Thoracic aorta (tissue), 2 donors: ENCODE measurements around the gene PRKCG. TPM values are rescaled to one million over a fixed set of nuclear protein-coding genes. Genes with fewer than 3 reads are reported as not detected.

Experiments used
- ATAC-seq: fragments of 150-250 bp; one replicate; pipeline ENCODE4 v1.8.0; 2017; ENCODE audit warnings: low read depth; ENCODE audit not compliant: insufficient number of reproducible peaks, low FRiP score
- DNase-seq: peaks from one replicate; pipeline ENCODE4 v3.0.0-alpha.2; 2020; ENCODE audit warnings: low spot score
- H3K27ac ChIP-seq, 2 donors: fragments of 200-600 bp; sonication (generic); 1 replicate in 1 of 2; 2 replicates in 1 of 2; pipeline ENCODE4 v1.5.1; 2016; ENCODE audit warnings: mild to moderate bottlenecking in 2 of 2, moderate library complexity in 2 of 2
- H3K27me3 ChIP-seq: fragments of 200-600 bp; sonication (generic); replicated peaks from 2 replicates; pipeline ENCODE4 v1.6.0; 2016; ENCODE audit warnings: mild to moderate bottlenecking; ENCODE audit not compliant: insufficient read depth
- H3K36me3 ChIP-seq: fragments of 200-600 bp; sonication (generic); one replicate; pipeline ENCODE4 v1.5.1; 2016
- H3K4me1 ChIP-seq, 2 donors: fragments of 200-600 bp; sonication (generic); 1 replicate in 1 of 2; 2 replicates in 1 of 2; pipeline versions ENCODE4 v1.5.1 to v1.6.0; 2016; ENCODE audit warnings: low read depth in 2 of 2, mild to moderate bottlenecking in 1 of 2; ENCODE audit not compliant: control insufficient read depth in 1 of 2
- H3K4me3 ChIP-seq: fragments of 200-600 bp; sonication (generic); 2 replicates; pipeline ENCODE4 v1.5.1; 2016; ENCODE audit warnings: mild to moderate bottlenecking
- H3K9me3 ChIP-seq: fragments of 200-600 bp; sonication (generic); 2 replicates; pipeline ENCODE4 v1.5.1; 2016
- CTCF ChIP-seq: fragments of 200-600 bp; sonication (generic); IDR thresholded peaks from one replicate; pipeline ENCODE4 v1.5.1; 2019; ENCODE audit warnings: antibody characterized with exemption
- total RNA-seq, 2 donors: library from RNA; depleted of rRNA; stranded (reverse); fragments of >200 nt; gene quantifications; one replicate each; pipeline versions ENCODE4 v1.1.0 to v1.2.3, GENCODE V29; 2016

PRKCG gene
- total RNA-seq, 2 donors from 2014 or later, result not detected

GRCh38 chr19:53870485-53870844, 11.5 kb upstream of the PRKCG start:
- H3K4me3 ChIP-seq, result peak overlapping the region; percentile 88
- peaks cover 36 to 62% of the 10 kb centered on the region in 2 donors for H3K4me1 ChIP-seq

GRCh38 chr19:53871454-53871853, 10.5 kb upstream of the PRKCG start:
- Histone ChIP-seq H3K4me3 (no peak overlapping the region), H3K27ac (peak overlapping the region in 1 of 2 donors; percentile 8), H3K27me3 (no peaks in the 10 kb centered on the region), H3K9me3 (no peaks in the 10 kb centered on the region), H3K36me3 (peaks cover 41% of the 10 kb centered on the region), H3K4me1 (peaks cover 33 to 58% of the 10 kb centered on the region in 2 donors)
- ATAC-seq (no peak), DNase-seq (no peak)
- TF ChIP-seq CTCF, result no peak

More at GRCh38 chr19:53870485-53870844, 11.5 kb upstream of the PRKCG start:
- H3K27ac ChIP-seq, result peak overlapping the region; percentile 94 to 95
- DNase-seq (no peak), ATAC-seq (no peak)
- peaks cover 36% of the 10 kb centered on the region for H3K36me3 ChIP-seq
- H3K27me3 ChIP-seq, result no peaks in the 10 kb centered on the region
- no peak for TF ChIP-seq CTCF
- no peaks in the 10 kb centered on the region for H3K9me3 ChIP-seq

- TF ChIP-seq CTCF, result no peak
- peaks cover 26 to 50% of the 10 kb centered on the region in 2 donors for H3K4me1 ChIP-seq
- H3K36me3 ChIP-seq, result peaks cover 44% of the 10 kb centered on the region
Measured at GRCh38 chr19:53872762-53873161, 9.2 kb upstream of the PRKCG start.

GRCh38 chr19:53873773-53874605, 8.0 kb upstream of the PRKCG start:
- Histone ChIP-seq H3K4me3 (no peak overlapping the region), H3K36me3 (peaks cover 44% of the 10 kb centered on the region), H3K9me3 (no peaks in the 10 kb centered on the region), H3K27ac (no peak overlapping the region), H3K27me3 (no peaks in the 10 kb centered on the region), H3K4me1 (peaks cover 30 to 53% of the 10 kb centered on the region in 2 donors)
- no peak for TF ChIP-seq CTCF
- ATAC-seq (no peak), DNase-seq (no peak)

More at GRCh38 chr19:53872762-53873161, 9.2 kb upstream of the PRKCG start:
- no peak overlapping the region for H3K4me3 ChIP-seq
- H3K9me3 ChIP-seq, result no peaks in the 10 kb centered on the region
- no peaks in the 10 kb centered on the region for H3K27me3 ChIP-seq
- no peak for ATAC-seq
- no peak overlapping the region for H3K27ac ChIP-seq
- DNase-seq, result no peak

- Histone ChIP-seq H3K9me3 (no peaks in the 10 kb centered on the region), H3K4me3 (no peak overlapping the region), H3K27ac (no peak overlapping the region), H3K36me3 (peaks cover 44% of the 10 kb centered on the region), H3K27me3 (no peaks in the 10 kb centered on the region), H3K4me1 (peaks cover 31 to 59% of the 10 kb centered on the region in 2 donors)
- no peak for TF ChIP-seq CTCF
- DNase-seq, result no peak
- no peak for ATAC-seq
Measured at GRCh38 chr19:53874606-53874990, 7.4 kb upstream of the PRKCG start.
